K562 (cell line): ENCODE results near the gene UBLCP1. TPM values are rescaled to one million over a fixed set of nuclear protein-coding genes. Genes with fewer than 3 reads are reported as not detected.
A peak's percentile ranks its signal among the peaks of the same experiment; 100 is the strongest.
"Not testable (repeated sequence)": the region's sequence is repeated elsewhere in the genome, so short reads cannot be mapped to it uniquely, and the experiment has no call there.

ENCODE experiments used
- ATAC-seq: fragments of 200-7000 bp; cut with Tn5 transposase; 3 replicates; pipeline ENCODE4 v1.9.1; 2020; ENCODE audit warnings: moderate library complexity
- BruUV-seq: library from RNA; stranded (reverse); fragments of 400-500 nt; replicated peaks from 2 replicates; lab custom pipeline; 2021; lab: Mats Ljungman, UMichigan
- CTCF ChIA-PET: fragments of 300-600 bp; formaldehyde crosslinking; extraction: SDS; loops from one replicate; lab custom pipeline; 2021; ENCODE audit warnings: low intra/inter-chr PET ratio; lab: Yijun Ruan, JAX
- POLR2A ChIA-PET: fragments of 300-600, 350-650 bp; sonication (Branson Sonifier 250); formaldehyde crosslinking; extraction: SDS; loops from one replicate; lab custom pipeline; 2021; ENCODE audit warnings: antibody characterized with exemption, inconsistent platforms; lab: Yijun Ruan, JAX
- DNase-seq, 4 experiments: peaks; one replicate each; pipeline versions ENCODE4 v3.0.0 to v3.0.0-alpha.2; 2011 to 2018; ENCODE audit warnings: low spot score in 3 of 4, mixed read lengths in 3 of 4; ENCODE audit errors: extremely low read depth in 1 of 4
- FAIRE-seq: peaks from 2 replicates; lab custom pipeline; 2011; peaks lifted over from hg19 to GRCh38; lab: Jason Lieb, UNC
- H2AFZ ChIP-seq: 2 replicates; pipeline ENCODE4 v1.6.0; 2011; ENCODE audit warnings: low read depth, low read length, control low read depth, inconsistent platforms
- H3K27ac ChIP-seq: fragments of 200-600 bp; 3 replicates; pipeline ENCODE4 v1.8.0; 2011; ENCODE audit warnings: low read depth, mild to moderate bottlenecking, control low read depth, inconsistent platforms, low read length, moderate library complexity, mixed read lengths; ENCODE audit errors: extremely low read depth
- H3K27me3 ChIP-seq, 2 experiments: fragments of 300-600 bp in 1 of 2; 2 replicates in 1 of 2; 3 replicates in 1 of 2; pipeline versions ENCODE4 v1.6.0 to v1.8.0; 2011; ENCODE audit warnings: inconsistent platforms in 2 of 2, low read length in 2 of 2, mild to moderate bottlenecking in 1 of 2, mixed read lengths in 1 of 2, moderate library complexity in 1 of 2; ENCODE audit not compliant: control insufficient read depth in 2 of 2, insufficient read depth in 2 of 2
- H3K36me3 ChIP-seq: fragments of 300-600 bp; 3 replicates; pipeline ENCODE4 v1.8.0; 2011; ENCODE audit warnings: mild to moderate bottlenecking, low read length, inconsistent platforms; ENCODE audit not compliant: control insufficient read depth, insufficient read depth
- H3K4me1 ChIP-seq, 2 experiments: fragments of 200-600 bp in 1 of 2; replicated peaks in 1 of 2; 2 replicates in 1 of 2; 3 replicates in 1 of 2; pipeline versions ENCODE4 v1.5.1 to v1.8.0; 2011; ENCODE audit warnings: inconsistent platforms in 2 of 2, low read length in 2 of 2, mild to moderate bottlenecking in 1 of 2, mixed read lengths in 1 of 2, moderate library complexity in 1 of 2; ENCODE audit not compliant: control insufficient read depth in 2 of 2, insufficient read depth in 2 of 2
- H3K4me2 ChIP-seq: 2 replicates; pipeline ENCODE4 v1.6.1; 2011; ENCODE audit warnings: low read length, control low read depth, inconsistent platforms, mixed read lengths; ENCODE audit not compliant: insufficient read depth
- H3K4me3 ChIP-seq: fragments of 200-600 bp; sonication (generic), shearing (Covaris generic); 2 replicates; pipeline ENCODE4 v1.5.1; 2016; ENCODE audit warnings: control low read depth, inconsistent platforms
- H3K79me2 ChIP-seq: fragments of 200-600 bp; 3 replicates; pipeline ENCODE4 v1.8.0; 2011; ENCODE audit warnings: low read length, inconsistent platforms; ENCODE audit not compliant: control insufficient read depth, insufficient read depth
- H3K9ac ChIP-seq, 2 experiments: 2 replicates each; pipeline versions ENCODE4 v1.6.0 to v1.6.1; 2011; ENCODE audit warnings: low read depth in 2 of 2, low read length in 2 of 2, control low read depth in 1 of 2, inconsistent platforms in 1 of 2, mild to moderate bottlenecking in 1 of 2, mixed read lengths in 1 of 2; ENCODE audit not compliant: insufficient read depth in 1 of 2
- H3K9me1 ChIP-seq: one replicate; pipeline ENCODE4 v1.6.0; 2011; ENCODE audit warnings: inconsistent platforms, mild to moderate bottlenecking, low read length, moderate library complexity; ENCODE audit not compliant: control insufficient read depth, insufficient read depth
- H3K9me3 ChIP-seq: replicated peaks from 2 replicates; pipeline ENCODE4 v1.5.1; 2011; ENCODE audit warnings: low read depth, low read length, inconsistent platforms; ENCODE audit not compliant: control insufficient read depth, insufficient read depth
- H4K20me1 ChIP-seq: replicated peaks from 2 replicates; pipeline ENCODE4 v1.6.1; 2011; ENCODE audit warnings: low read length, inconsistent platforms, mixed read lengths; ENCODE audit not compliant: control insufficient read depth, insufficient read depth
- MEIS2 ChIP-seq: fragments of 450-650 bp; IDR thresholded peaks from 2 replicates; pipeline ENCODE4 v1.6.1; 2014; ENCODE audit warnings: mild to moderate bottlenecking; ENCODE audit not compliant: partially characterized antibody
- WGBS: fragments of 100-300 bp; shearing (Covaris generic); methylation state at CpG from one replicate; pipeline ENCODE4 v1.1.6; 2016; ENCODE audit warnings: low coverage, mixed read lengths; ENCODE audit not compliant: insufficient coverage; ENCODE audit errors: missing lambda C conversion rate; 5-methylcytosine and 5-hydroxymethylcytosine counted together
- in situ Hi-C: fragments of 300-500 bp; cut with MboI; formaldehyde crosslinking; loops from 4 replicates; pipeline ENCODE4 v1.15.0; 2018; ENCODE audit warnings: inconsistent platforms, mixed read lengths
- intact Hi-C: fragments of 100-400 bp; cut with micrococcal nuclease; formaldehyde crosslinking; loops from 2 replicates; pipeline ENCODE4 v1.14.2; 2022
- polyA plus RNA-seq, 8 experiments: library from polyadenylated mRNA; depleted of rRNA in 4 of 8; stranded (reverse) in 5 of 8; unstranded in 3 of 8; fragments of >200 nt; fragmentation: Nextera tagmentation in 2 of 8; fragmentation: Illumina TruSeq in 1 of 8; extraction: Ambion mirVana in 2 of 8; extraction: Trizol in 1 of 8; gene quantifications; 2 replicates each; pipeline versions ENCODE4 v1.2.1 to v1.2.3, GENCODE V29; 2011 to 2014; ENCODE audit warnings: inconsistent platforms in 1 of 8, missing spikeins in 1 of 8
- total RNA-seq, 7 experiments: library from RNA; depleted of rRNA in 6 of 7; stranded (reverse); fragments of >200 nt in 6 of 7; fragmentation: Illumina TruSeq in 2 of 7; extraction: Trizol in 2 of 7; gene quantifications; 2 replicates each; pipeline versions ENCODE4 v1.2.1 to v1.2.3, GENCODE V29; 2011 to 2021; ENCODE audit warnings: low replicate concordance in 1 of 7
- TF ChIP-seq, protein P1 (sequence below): fragments of 450-650 bp; IDR thresholded peaks from 2 replicates; pipeline ENCODE4 v1.6.1; 2016

The UBLCP1 gene
- total and polyA plus RNA-seq, 9 of the 15 experiments (the other 6 are each of a cell fraction or from before 2014, with no cell fraction given), result 18.8 to 39.8 (median 30.2) TPM

GRCh38 chr5:159235871-159236520 is 27.1 kb upstream of the UBLCP1 start:
- H3K27ac ChIP-seq, H3K4me1 ChIP-seq, FAIRE-seq, H3K79me2 ChIP-seq, CTCF ChIA-PET, BruUV-seq, H3K9ac ChIP-seq, ATAC-seq, DNase-seq, H3K9me3 ChIP-seq, H3K4me3 ChIP-seq, H3K4me2 ChIP-seq, intact Hi-C loops, H3K36me3 ChIP-seq, H2AFZ ChIP-seq, H3K9me1 ChIP-seq, H3K27me3 ChIP-seq: not testable (repeated sequence)
- WGBS, result 36% methylated on average over 2 of the region's 2 CpGs
- POLR2A ChIA-PET, result interaction anchor here (0.6 to 1.3 kb wide), 3 partner anchors 9 to 36 kb away, joined by 3 to 4 read pairs (median 3); no protein-coding TSS in a partner anchor
- peak; percentile 35 for TF ChIP-seq MEIS2
- TF ChIP-seq, protein P1, sequence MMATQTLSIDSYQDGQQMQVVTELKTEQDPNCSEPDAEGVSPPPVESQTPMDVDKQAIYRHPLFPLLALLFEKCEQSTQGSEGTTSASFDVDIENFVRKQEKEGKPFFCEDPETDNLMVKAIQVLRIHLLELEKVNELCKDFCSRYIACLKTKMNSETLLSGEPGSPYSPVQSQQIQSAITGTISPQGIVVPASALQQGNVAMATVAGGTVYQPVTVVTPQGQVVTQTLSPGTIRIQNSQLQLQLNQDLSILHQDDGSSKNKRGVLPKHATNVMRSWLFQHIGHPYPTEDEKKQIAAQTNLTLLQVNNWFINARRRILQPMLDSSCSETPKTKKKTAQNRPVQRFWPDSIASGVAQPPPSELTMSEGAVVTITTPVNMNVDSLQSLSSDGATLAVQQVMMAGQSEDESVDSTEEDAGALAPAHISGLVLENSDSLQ, result peak; percentile 47
- TF ChIP-seq, all 486 proteins: peak for 2; not testable (repeated sequence) for 484
- in situ Hi-C loops, H4K20me1 ChIP-seq: not testable (repeated sequence)
